Transverse colon (tissue), 4 donors: Measurements from ENCODE around the gene LTBP2. TPM values are rescaled to one million over a fixed set of nuclear protein-coding genes. Genes with fewer than 3 reads are reported as not detected.

Source experiments
- DNase-seq: peaks from one replicate; pipeline ENCODE4 v3.0.0-alpha.2; 2019
- H3K27ac ChIP-seq, 4 donors: fragments of 200-600 bp; sonication (generic); 2 replicates each; pipeline ENCODE4 v1.5.1; 2016 to 2018; ENCODE audit warnings: inconsistent platforms in 4 of 4
- H3K27me3 ChIP-seq: fragments of 200-600 bp; sonication (generic); 2 replicates; pipeline ENCODE4 v1.5.1; 2017; ENCODE audit warnings: inconsistent platforms
- H3K36me3 ChIP-seq, 4 donors: fragments of 200-600 bp; sonication (generic); 2 replicates each; pipeline ENCODE4 v1.5.1; 2017 to 2019; ENCODE audit warnings: inconsistent platforms in 4 of 4
- H3K4me1 ChIP-seq, 4 donors: fragments of 200-600 bp; sonication (generic); 2 replicates each; pipeline ENCODE4 v1.5.1; 2017 to 2020; ENCODE audit warnings: inconsistent platforms in 4 of 4
- H3K4me3 ChIP-seq, 4 donors: fragments of 200-600 bp; sonication (generic); 1 replicate in 1 of 4; 2 replicates in 3 of 4; pipeline versions ENCODE4 v1.5.1 to v1.6.1; 2017 to 2019; ENCODE audit warnings: inconsistent platforms in 4 of 4
- H3K9me3 ChIP-seq, 2 donors: fragments of 200-600 bp; sonication (generic); 2 replicates each; pipeline ENCODE4 v1.5.1; 2017 to 2019; ENCODE audit warnings: inconsistent platforms in 2 of 2
- EP300 ChIP-seq: sonication (generic); formaldehyde crosslinking; IDR thresholded peaks from one replicate; pipeline ENCODE4 v1.6.1; 2017; ENCODE audit warnings: antibody characterized with exemption, low read depth
- POLR2A ChIP-seq: fragments of 450-650 bp; IDR thresholded peaks from one replicate; pipeline ENCODE4 v1.6.1; 2016; ENCODE audit warnings: antibody characterized with exemption, mild to moderate bottlenecking, moderate library complexity
- POLR2AphosphoS5 ChIP-seq, 3 donors: sonication (generic); formaldehyde crosslinking; IDR thresholded peaks; one replicate each; pipeline ENCODE4 v1.6.1; 2016; ENCODE audit warnings: antibody characterized with exemption in 3 of 3
- WGBS, 2 donors: methylation state at CpG; one replicate each; pipeline ENCODE4 v1.1.5; 2018; ENCODE audit warnings: low coverage in 1 of 2; 5-methylcytosine and 5-hydroxymethylcytosine counted together
- in situ Hi-C, 4 donors: fragments of 200-750 bp; cut with MboI; loops; one replicate each; pipeline versions ENCODE4 v1.15.0 to v1.15.1; 2017; ENCODE audit warnings: low sequenced_read_pairs in 3 of 4, low pct_ligation_motif_present in 1 of 4, low pct_unique_long_range_greater_than_20kb in 1 of 4
- intact Hi-C: fragments of 100-400 bp; cut with DNase I; formaldehyde crosslinking; loops from one replicate; pipeline ENCODE4 v1.15.1; 2023; ENCODE audit warnings: low total_unique reads
- total RNA-seq, 4 donors: library from RNA; depleted of rRNA; stranded (reverse); fragments of >200 nt; gene quantifications; one replicate each; pipeline ENCODE4 v1.1.0, GENCODE V29; 2016
- TF ChIP-seq, protein P1 (sequence below), 5 experiments: fragments of 200-600 bp in 3 of 5; fragments of 450-650 bp in 2 of 5; sonication (generic) in 3 of 5; IDR thresholded peaks; 1 replicate in 2 of 5; 2 replicates in 3 of 5; pipeline ENCODE4 v1.5.1; 2016 to 2017; ENCODE audit warnings: antibody characterized with exemption in 5 of 5, inconsistent platforms in 3 of 5, mild to moderate bottlenecking in 2 of 5, moderate library complexity in 1 of 5

The LTBP2 gene
- total RNA-seq, 4 donors from 2014 or later: 9.7 to 15.3 (median 11.9) TPM

GRCh38 chr14:74476607-74477006 is 135.4 kb downstream of the LTBP2 start:
- WGBS, 2 donors: 100% methylated on average over 1 to 3 of the region's 3 CpGs
- H3K36me3 ChIP-seq: peaks cover 0 to 33% (median 11%) of the 10 kb centered on the region in 4 donors
- in situ Hi-C loops: loop anchor here in 2 of 4 donors (10.0 kb wide), 1 partner anchor 112 kb away; no protein-coding TSS in a partner anchor
- no peaks in the 10 kb centered on the region for H3K4me1 ChIP-seq
- intact Hi-C loops: loop anchor here (10.0 kb wide), 1 partner anchor 112 kb away; no protein-coding TSS in a partner anchor
- H3K27ac ChIP-seq: no peak overlapping the region
- no peak for DNase-seq
- H3K4me3 ChIP-seq: no peak overlapping the region
- no peaks in the 10 kb centered on the region for H3K27me3 ChIP-seq
- TF ChIP-seq POLR2AphosphoS5 (IDR thresholded peaks at IDR 0.05): no peak
- no peak for TF ChIP-seq POLR2A
- TF ChIP-seq, protein P1, sequence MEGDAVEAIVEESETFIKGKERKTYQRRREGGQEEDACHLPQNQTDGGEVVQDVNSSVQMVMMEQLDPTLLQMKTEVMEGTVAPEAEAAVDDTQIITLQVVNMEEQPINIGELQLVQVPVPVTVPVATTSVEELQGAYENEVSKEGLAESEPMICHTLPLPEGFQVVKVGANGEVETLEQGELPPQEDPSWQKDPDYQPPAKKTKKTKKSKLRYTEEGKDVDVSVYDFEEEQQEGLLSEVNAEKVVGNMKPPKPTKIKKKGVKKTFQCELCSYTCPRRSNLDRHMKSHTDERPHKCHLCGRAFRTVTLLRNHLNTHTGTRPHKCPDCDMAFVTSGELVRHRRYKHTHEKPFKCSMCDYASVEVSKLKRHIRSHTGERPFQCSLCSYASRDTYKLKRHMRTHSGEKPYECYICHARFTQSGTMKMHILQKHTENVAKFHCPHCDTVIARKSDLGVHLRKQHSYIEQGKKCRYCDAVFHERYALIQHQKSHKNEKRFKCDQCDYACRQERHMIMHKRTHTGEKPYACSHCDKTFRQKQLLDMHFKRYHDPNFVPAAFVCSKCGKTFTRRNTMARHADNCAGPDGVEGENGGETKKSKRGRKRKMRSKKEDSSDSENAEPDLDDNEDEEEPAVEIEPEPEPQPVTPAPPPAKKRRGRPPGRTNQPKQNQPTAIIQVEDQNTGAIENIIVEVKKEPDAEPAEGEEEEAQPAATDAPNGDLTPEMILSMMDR (IDR thresholded peaks at IDR 0.05): no peak
- TF ChIP-seq EP300: no peak
- H3K9me3 ChIP-seq: no peaks in the 10 kb centered on the region

DNA sequence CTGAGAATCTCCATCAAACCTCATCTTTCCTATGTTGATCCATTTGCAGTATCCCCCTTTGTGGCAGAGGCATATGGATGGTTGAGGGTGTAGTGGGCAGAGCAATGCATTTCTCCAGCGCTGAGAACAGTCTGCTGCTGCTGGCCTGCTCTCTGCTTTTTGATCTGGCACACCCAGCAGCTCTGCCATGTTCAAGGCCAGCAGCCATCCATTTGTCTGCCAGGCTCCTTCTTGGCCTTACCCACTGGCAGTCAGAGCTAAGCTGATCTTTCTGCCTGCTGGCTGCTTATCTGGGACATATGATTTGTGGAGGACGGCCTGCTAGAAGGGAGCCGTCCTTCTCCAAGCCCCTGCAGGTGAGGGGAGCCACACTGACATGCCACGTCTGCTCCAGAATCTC is 135.9 kb downstream of the LTBP2 start:
- intact Hi-C loops (loop anchor here (10.0 kb wide), 1 partner anchor 111 kb away; no protein-coding TSS in a partner anchor), in situ Hi-C loops (loop anchor here in 2 of 4 donors (10.0 kb wide), 1 partner anchor 111 kb away; no protein-coding TSS in a partner anchor)
- 91 to 100% methylated on average over 1 to 4 of the region's 4 CpGs for WGBS, 2 donors
- H3K4me3 ChIP-seq: no peak overlapping the region
- H3K27me3 ChIP-seq: no peaks in the 10 kb centered on the region
- DNase-seq: no peak
- H3K27ac ChIP-seq: no peak overlapping the region
- H3K9me3 ChIP-seq: no peaks in the 10 kb centered on the region
- no peaks in the 10 kb centered on the region for H3K4me1 ChIP-seq
- TF ChIP-seq POLR2A (no peak), POLR2AphosphoS5 (IDR thresholded peaks at IDR 0.05) (no peak), EP300 (no peak)
- TF ChIP-seq, protein P1 (IDR thresholded peaks at IDR 0.05): no peak
- peaks cover 0 to 28% (median 11%) of the 10 kb centered on the region in 4 donors for H3K36me3 ChIP-seq

- WGBS, 2 donors: 67% methylated on average over 3 of the region's 3 CpGs
- Histone ChIP-seq H3K36me3 (peaks cover 0 to 24% (median 11%) of the 10 kb centered on the region in 4 donors), H3K4me1 (no peaks in the 10 kb centered on the region), H3K27me3 (no peaks in the 10 kb centered on the region), H3K27ac (no peak overlapping the region), H3K4me3 (no peak overlapping the region), H3K9me3 (no peaks in the 10 kb centered on the region)
- TF ChIP-seq POLR2AphosphoS5 (IDR thresholded peaks at IDR 0.05): no peak
- TF ChIP-seq EP300: no peak
- no peak for TF ChIP-seq POLR2A
- TF ChIP-seq, protein P1 (IDR thresholded peaks at IDR 0.05): no peak
- in situ Hi-C loops (loop anchor here in 2 of 4 donors (10.0 kb wide), 1 partner anchor 111 kb away; no protein-coding TSS in a partner anchor), intact Hi-C loops (loop anchor here (10.0 kb wide), 1 partner anchor 111 kb away; no protein-coding TSS in a partner anchor)
- no peak for DNase-seq
Measured at GRCh38 chr14:74475678-74476077, 136.4 kb downstream of the LTBP2 start.

DNA sequence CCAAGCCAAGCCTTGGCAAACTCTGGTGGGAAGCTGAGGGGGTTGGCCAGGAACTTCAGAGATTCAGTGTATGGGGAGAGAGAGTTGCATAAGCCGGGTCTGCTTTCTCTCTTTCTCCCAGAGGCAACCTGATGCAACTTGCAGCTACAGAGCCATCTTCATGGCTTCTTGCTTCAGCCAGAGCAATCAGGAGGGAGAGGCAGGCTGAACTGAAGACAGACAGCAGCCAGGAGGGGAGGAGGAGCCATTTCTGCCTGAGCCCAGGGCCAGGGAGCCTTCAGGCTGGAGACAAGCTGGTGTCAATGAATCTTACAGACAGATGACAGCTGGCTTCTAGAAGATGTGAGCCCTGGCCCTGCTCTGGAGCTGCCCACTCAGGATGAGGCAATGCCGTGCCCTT is 137.7 kb downstream of the LTBP2 start:
- WGBS, 2 donors: 83% methylated on average over 2 of the region's 2 CpGs; no CpG with 5 or more reads in 1 of the 2 donors
- TF ChIP-seq, protein P1 (IDR thresholded peaks at IDR 0.05): no peak
- TF ChIP-seq POLR2A: no peak
- TF ChIP-seq POLR2AphosphoS5 (IDR thresholded peaks at IDR 0.05): no peak
- no peak for TF ChIP-seq EP300
- Histone ChIP-seq H3K4me3 (no peak overlapping the region), H3K9me3 (no peaks in the 10 kb centered on the region), H3K4me1 (no peaks in the 10 kb centered on the region), H3K36me3 (peaks cover 0 to 11% (median 4%) of the 10 kb centered on the region in 4 donors), H3K27me3 (no peaks in the 10 kb centered on the region), H3K27ac (no peak overlapping the region)
- intact Hi-C loops (loop anchor here (10.0 kb wide), 1 partner anchor 110 kb away; no protein-coding TSS in a partner anchor), in situ Hi-C loops (loop anchor here in 2 of 4 donors (10.0 kb wide), 1 partner anchor 110 kb away; no protein-coding TSS in a partner anchor)
- DNase-seq: no peak
